ENCODE results near the gene TAS2R5. TPM values are rescaled to one million over a fixed set of nuclear protein-coding genes. Genes with fewer than 3 reads are reported as not detected.

TAS2R5 gene
- total and polyA plus RNA-seq, 2 of the 4 experiments (the other 2 are of a cell fraction): 0.32 to 0.36 TPM

Other genes starting within 250 kb of the TAS2R5 start
- 37.3 and 37.5 TPM in 2 replicates for gene AGK, start 238.8 kb upstream of the TAS2R5 start, total RNA-seq (2012; rRNA removed)
- 35.5 and 36.1 TPM in 2 replicates for gene AGK, start 238.8 kb upstream of the TAS2R5 start, polyA plus RNA-seq (2012; rRNA removed)
- 5.0 TPM in 2 replicates for gene DENND11, start 88.1 kb upstream of the TAS2R5 start, total RNA-seq (2012; rRNA removed)
- gene DENND11, start 88.1 kb upstream of the TAS2R5 start, polyA plus RNA-seq (2012; rRNA removed): 2.2 and 2.9 TPM in 2 replicates
- gene WEE2, start 81.9 kb upstream of the TAS2R5 start, total RNA-seq (2012; rRNA removed): not detected in 2 replicates
- gene WEE2, start 81.9 kb upstream of the TAS2R5 start, polyA plus RNA-seq (2012; rRNA removed): not detected in 2 replicates
- gene SSBP1, start 51.9 kb upstream of the TAS2R5 start, total RNA-seq (2012; rRNA removed): 204 and 234 TPM in 2 replicates
- gene SSBP1, start 51.9 kb upstream of the TAS2R5 start, polyA plus RNA-seq (2012; rRNA removed): 138 and 158 TPM in 2 replicates
- 0.28 and 0.72 TPM in 2 replicates for gene TAS2R3, start 26.1 kb upstream of the TAS2R5 start, total RNA-seq (2012; rRNA removed)
- gene TAS2R3, start 26.1 kb upstream of the TAS2R5 start, polyA plus RNA-seq (2012; rRNA removed): not detected in 2 replicates
- gene TAS2R4, start 13.5 kb upstream of the TAS2R5 start, total RNA-seq (2012; rRNA removed): 0.18 and 0.28 TPM in 2 replicates
- 0.09 and 0.14 TPM in 2 replicates for gene TAS2R4, start 13.5 kb upstream of the TAS2R5 start, polyA plus RNA-seq (2012; rRNA removed)
- gene PRSS37, start 51.3 kb downstream of the TAS2R5 start, total RNA-seq (2012; rRNA removed): not detected in 2 replicates
- gene PRSS37, start 51.3 kb downstream of the TAS2R5 start, polyA plus RNA-seq (2012; rRNA removed): not detected in 2 replicates
- not detected in 2 replicates for gene OR9A4, start 126.2 kb downstream of the TAS2R5 start, total RNA-seq (2012; rRNA removed)
- not detected in 2 replicates for gene OR9A4, start 126.2 kb downstream of the TAS2R5 start, polyA plus RNA-seq (2012; rRNA removed)
- not detected in 2 replicates for gene CLEC5A, start 156.8 kb downstream of the TAS2R5 start, total RNA-seq (2012; rRNA removed)
- gene CLEC5A, start 156.8 kb downstream of the TAS2R5 start, polyA plus RNA-seq (2012; rRNA removed): not detected in 2 replicates
- not detected in 2 replicates for gene TAS2R38, start 183.6 kb downstream of the TAS2R5 start, total RNA-seq (2012; rRNA removed)
- not detected in 2 replicates for gene TAS2R38, start 183.6 kb downstream of the TAS2R5 start, polyA plus RNA-seq (2012; rRNA removed)
- gene MGAM, start 205.7 kb downstream of the TAS2R5 start, total RNA-seq (2012; rRNA removed): not detected in 2 replicates
- not detected in 2 replicates for gene MGAM, start 205.7 kb downstream of the TAS2R5 start, polyA plus RNA-seq (2012; rRNA removed)

Measured in IMR-90 (cell line).